Tibial nerve (tissue), 4 donors: ENCODE results near the gene MMP17. TPM values are rescaled to one million over a fixed set of nuclear protein-coding genes. Genes with fewer than 3 reads are reported as not detected.

Experiments
- DNase-seq, 2 donors: peaks; one replicate each; pipeline ENCODE4 v3.0.0-alpha.2; 2019; ENCODE audit warnings: low spot score in 2 of 2
- H3K27ac ChIP-seq, 4 donors: fragments of 200-600 bp; sonication (generic) in 3 of 4; one replicate each; pipeline ENCODE4 v1.5.1; 2017 to 2019; ENCODE audit warnings: mild to moderate bottlenecking in 1 of 4
- H3K27me3 ChIP-seq, 2 donors: fragments of 200-600 bp; sonication (generic) in 1 of 2; one replicate each; pipeline versions ENCODE4 v1.5.1 to v1.6.0; 2017 to 2019
- H3K36me3 ChIP-seq, 3 donors: fragments of 200-600 bp; sonication (generic); one replicate each; pipeline ENCODE4 v1.5.1; 2018 to 2019
- H3K4me1 ChIP-seq, 4 donors: fragments of 200-600 bp; sonication (generic) in 3 of 4; one replicate each; pipeline ENCODE4 v1.5.1; 2017 to 2019
- H3K4me3 ChIP-seq, 4 donors: fragments of 200-600 bp; sonication (generic) in 3 of 4; one replicate each; pipeline ENCODE4 v1.5.1; 2017 to 2019; ENCODE audit warnings: mild to moderate bottlenecking in 1 of 4, moderate library complexity in 1 of 4
- H3K9me3 ChIP-seq, 4 donors: fragments of 200-600 bp; sonication (generic) in 3 of 4; one replicate each; pipeline ENCODE4 v1.5.1; 2017 to 2019
- EP300 ChIP-seq, 2 donors: sonication (generic); formaldehyde crosslinking; IDR thresholded peaks; one replicate each; pipeline ENCODE4 v1.6.1; 2017; ENCODE audit warnings: antibody characterized with exemption in 2 of 2, mild to moderate bottlenecking in 1 of 2
- POLR2A ChIP-seq, 2 donors: fragments of 450-650 bp; IDR thresholded peaks; one replicate each; pipeline ENCODE4 v1.6.1; 2017; ENCODE audit warnings: antibody characterized with exemption in 2 of 2, mild to moderate bottlenecking in 2 of 2, moderate library complexity in 2 of 2
- WGBS, 2 donors: methylation state at CpG; one replicate each; pipeline ENCODE4 v1.1.5; 2018; 5-methylcytosine and 5-hydroxymethylcytosine counted together
- total RNA-seq, 4 donors: library from RNA; depleted of rRNA; stranded (reverse); fragments of >200 nt; gene quantifications; one replicate each; pipeline ENCODE4 v1.1.0, GENCODE V29; 2016
- TF ChIP-seq, protein P1 (sequence below), 5 experiments: fragments of 200-600 bp in 3 of 5; fragments of 450-650 bp in 2 of 5; sonication (generic) in 3 of 5; IDR thresholded peaks; one replicate each; pipeline ENCODE4 v1.5.1; 2016 to 2019; ENCODE audit warnings: antibody characterized with exemption in 5 of 5, mild to moderate bottlenecking in 3 of 5, moderate library complexity in 2 of 5

The MMP17 gene
- total RNA-seq, 4 donors from 2014 or later = 10.9 to 65.3 (median 32.6) TPM

DNA sequence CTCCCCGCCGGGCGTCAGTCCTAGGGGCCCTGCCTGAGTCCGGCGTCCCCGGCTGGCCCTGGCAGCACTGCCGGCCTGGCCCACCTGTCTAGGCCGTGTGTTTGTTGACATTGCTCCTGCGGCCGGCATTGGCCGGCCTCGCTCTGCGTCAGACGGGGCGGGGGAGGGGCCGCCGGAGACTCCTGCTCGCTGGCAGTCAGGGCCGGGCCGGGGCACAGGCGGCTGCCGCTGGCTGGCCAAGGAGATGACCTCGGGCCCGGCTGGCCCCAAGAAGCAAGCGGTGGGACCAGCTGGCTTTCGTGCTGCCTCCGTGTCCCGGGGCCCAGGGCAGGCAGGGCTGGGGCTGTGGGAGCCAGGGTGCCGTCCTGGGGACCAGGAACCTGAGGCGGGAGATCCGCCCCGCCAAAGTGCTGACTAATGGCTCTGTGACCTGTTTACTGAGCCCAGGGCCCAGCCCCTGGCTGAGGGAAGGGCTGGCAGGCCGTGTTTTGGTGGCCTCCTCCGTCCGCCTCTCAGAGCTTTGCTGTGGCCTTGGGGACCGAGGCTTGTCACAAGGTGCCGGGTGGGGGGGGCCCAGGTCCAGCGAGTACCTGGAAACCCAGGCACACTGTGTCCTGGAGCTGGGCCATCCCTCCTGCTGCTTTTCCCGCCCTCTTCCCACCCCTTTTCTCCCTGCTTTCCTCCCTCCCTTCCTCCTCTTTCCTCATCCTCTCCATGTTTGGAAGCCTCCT is 68.1 kb downstream of the MMP17 start:
- Histone ChIP-seq H3K27ac (peak overlapping the region; percentile 93 to 98 (median 98)), H3K4me3 (peak overlapping the region; percentile 54 to 90 (median 68)), H3K9me3 (no peaks in the 10 kb centered on the region), H3K27me3 (no peaks in the 10 kb centered on the region), H3K4me1 (peaks cover 0 to 50% (median 13%) of the 10 kb centered on the region in 4 donors), H3K36me3 (peaks cover 0 to 31% (median 0%) of the 10 kb centered on the region in 3 donors)
- WGBS, 2 donors = 6 to 9% methylated on average over 10 to 15 of the region's 39 CpGs
- peak; percentile 96 to 97 for TF ChIP-seq POLR2A (IDR thresholded peaks at IDR 0.05)
- TF ChIP-seq, protein P1, sequence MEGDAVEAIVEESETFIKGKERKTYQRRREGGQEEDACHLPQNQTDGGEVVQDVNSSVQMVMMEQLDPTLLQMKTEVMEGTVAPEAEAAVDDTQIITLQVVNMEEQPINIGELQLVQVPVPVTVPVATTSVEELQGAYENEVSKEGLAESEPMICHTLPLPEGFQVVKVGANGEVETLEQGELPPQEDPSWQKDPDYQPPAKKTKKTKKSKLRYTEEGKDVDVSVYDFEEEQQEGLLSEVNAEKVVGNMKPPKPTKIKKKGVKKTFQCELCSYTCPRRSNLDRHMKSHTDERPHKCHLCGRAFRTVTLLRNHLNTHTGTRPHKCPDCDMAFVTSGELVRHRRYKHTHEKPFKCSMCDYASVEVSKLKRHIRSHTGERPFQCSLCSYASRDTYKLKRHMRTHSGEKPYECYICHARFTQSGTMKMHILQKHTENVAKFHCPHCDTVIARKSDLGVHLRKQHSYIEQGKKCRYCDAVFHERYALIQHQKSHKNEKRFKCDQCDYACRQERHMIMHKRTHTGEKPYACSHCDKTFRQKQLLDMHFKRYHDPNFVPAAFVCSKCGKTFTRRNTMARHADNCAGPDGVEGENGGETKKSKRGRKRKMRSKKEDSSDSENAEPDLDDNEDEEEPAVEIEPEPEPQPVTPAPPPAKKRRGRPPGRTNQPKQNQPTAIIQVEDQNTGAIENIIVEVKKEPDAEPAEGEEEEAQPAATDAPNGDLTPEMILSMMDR (IDR thresholded peaks at IDR 0.05) = peak in 1 of 5 experiments; percentile 21
- peak; percentile 63 to 96 for TF ChIP-seq EP300 (IDR thresholded peaks at IDR 0.05)
- peak; percentile 90 to 91 for DNase-seq

DNA sequence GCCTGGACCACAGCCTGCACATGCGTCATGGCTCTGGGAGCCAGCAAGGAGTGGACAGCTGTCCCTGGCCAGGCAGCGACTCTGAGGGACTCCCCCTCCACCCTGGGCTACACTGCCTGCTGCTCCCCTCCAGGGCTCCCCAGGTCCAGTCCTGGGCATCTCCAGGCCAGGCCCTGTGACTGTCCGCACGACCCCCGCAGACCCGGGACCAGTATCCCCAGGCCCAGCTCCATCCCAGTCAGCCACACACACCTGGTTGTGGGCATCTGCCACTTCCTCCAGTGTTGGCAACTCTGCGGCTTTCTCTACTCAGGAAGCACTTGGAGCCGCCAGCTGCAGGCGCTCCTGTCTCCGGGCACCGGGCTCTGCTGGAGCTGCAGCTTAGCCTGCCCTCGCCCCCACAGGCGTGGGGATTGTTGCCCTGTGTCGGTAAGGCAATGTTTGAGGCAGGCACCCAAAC is 68.6 kb downstream of the MMP17 start:
- whole genome bisulfite sequencing, 2 donors = 69 to 77% methylated on average over 8 to 12 of the region's 14 CpGs
- peak overlapping the region in 3 of 4 donors; percentile 54 to 90 (median 69) for H3K4me3 ChIP-seq
- peak overlapping the region; percentile 93 to 98 (median 98) for H3K27ac ChIP-seq
- TF ChIP-seq, protein P1 (IDR thresholded peaks at IDR 0.05) = no peak
- TF ChIP-seq EP300 (IDR thresholded peaks at IDR 0.05) (no peak), POLR2A (IDR thresholded peaks at IDR 0.05) (no peak)
- H3K4me1 ChIP-seq = peaks cover 0 to 56% (median 16%) of the 10 kb centered on the region in 4 donors
- no peaks in the 10 kb centered on the region for H3K27me3 ChIP-seq
- peaks cover 0 to 31% (median 0%) of the 10 kb centered on the region in 3 donors for H3K36me3 ChIP-seq
- no peak for DNase-seq
- no peaks in the 10 kb centered on the region for H3K9me3 ChIP-seq

DNA sequence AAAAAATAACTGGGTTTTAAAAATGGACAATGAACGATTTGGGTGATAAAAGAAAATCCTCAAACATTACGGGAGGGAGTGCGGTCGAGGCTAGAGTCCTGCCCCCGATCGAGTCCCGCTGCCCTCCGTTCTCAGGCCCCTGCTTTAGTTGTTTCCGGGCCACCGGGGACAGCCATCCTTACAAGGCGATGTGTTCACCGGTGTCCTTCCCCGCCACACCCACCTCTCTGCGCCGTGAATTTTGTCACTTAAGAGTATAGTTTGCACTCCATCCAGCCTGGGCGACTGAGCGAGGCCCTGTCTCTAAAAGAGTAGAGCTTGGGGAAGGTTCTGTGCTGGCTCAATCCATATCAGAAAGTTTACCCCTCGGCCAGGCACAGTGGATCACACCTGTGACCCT is 69.1 kb downstream of the MMP17 start:
- peaks cover 0 to 60% (median 20%) of the 10 kb centered on the region in 4 donors for H3K4me1 ChIP-seq
- H3K27ac ChIP-seq = peak overlapping the region; percentile 93 to 98 (median 98)
- peaks cover 0 to 34% (median 0%) of the 10 kb centered on the region in 3 donors for H3K36me3 ChIP-seq
- no peak for TF ChIP-seq POLR2A (IDR thresholded peaks at IDR 0.05)
- TF ChIP-seq, protein P1 (IDR thresholded peaks at IDR 0.05) = no peak
- no peak for TF ChIP-seq EP300 (IDR thresholded peaks at IDR 0.05)
- no peaks in the 10 kb centered on the region for H3K9me3 ChIP-seq
- DNase-seq = no peak
- WGBS, 2 donors = 89 to 94% methylated on average over 18 of the region's 18 CpGs
- no peak overlapping the region for H3K4me3 ChIP-seq
- no peaks in the 10 kb centered on the region for H3K27me3 ChIP-seq

DNA sequence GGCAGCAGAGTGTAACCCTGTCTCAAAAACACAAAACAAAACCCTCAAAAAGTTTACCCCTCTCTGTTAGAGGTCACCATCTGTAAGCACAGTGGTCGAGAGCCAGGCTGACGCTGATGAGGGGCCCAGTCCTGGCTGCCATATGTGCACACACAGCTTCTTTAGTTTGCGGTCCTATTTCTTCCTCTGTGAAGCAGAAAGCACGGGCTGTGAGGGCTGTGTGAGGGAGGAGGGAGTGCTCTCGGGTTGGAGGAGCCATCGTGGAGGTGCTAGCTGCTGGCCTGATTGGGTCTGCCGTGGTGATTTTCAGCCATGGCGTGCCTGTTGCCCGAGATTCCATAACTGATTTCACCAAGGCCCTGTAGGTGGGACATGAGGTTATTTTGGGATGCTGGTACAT is 69.7 kb downstream of the MMP17 start:
- peaks cover 0 to 66% (median 23%) of the 10 kb centered on the region in 4 donors for H3K4me1 ChIP-seq
- H3K9me3 ChIP-seq = no peaks in the 10 kb centered on the region
- TF ChIP-seq POLR2A (IDR thresholded peaks at IDR 0.05) = no peak
- TF ChIP-seq EP300 (IDR thresholded peaks at IDR 0.05) = no peak
- TF ChIP-seq, protein P1 (IDR thresholded peaks at IDR 0.05) = no peak
- H3K4me3 ChIP-seq = no peak overlapping the region
- H3K36me3 ChIP-seq = peaks cover 0 to 34% (median 0%) of the 10 kb centered on the region in 3 donors
- WGBS, 2 donors = 71 to 75% methylated on average over 8 to 9 of the region's 9 CpGs
- no peaks in the 10 kb centered on the region for H3K27me3 ChIP-seq
- peak overlapping the region in 2 of 4 donors; percentile 97 to 98 for H3K27ac ChIP-seq
- no peak for DNase-seq

DNA sequence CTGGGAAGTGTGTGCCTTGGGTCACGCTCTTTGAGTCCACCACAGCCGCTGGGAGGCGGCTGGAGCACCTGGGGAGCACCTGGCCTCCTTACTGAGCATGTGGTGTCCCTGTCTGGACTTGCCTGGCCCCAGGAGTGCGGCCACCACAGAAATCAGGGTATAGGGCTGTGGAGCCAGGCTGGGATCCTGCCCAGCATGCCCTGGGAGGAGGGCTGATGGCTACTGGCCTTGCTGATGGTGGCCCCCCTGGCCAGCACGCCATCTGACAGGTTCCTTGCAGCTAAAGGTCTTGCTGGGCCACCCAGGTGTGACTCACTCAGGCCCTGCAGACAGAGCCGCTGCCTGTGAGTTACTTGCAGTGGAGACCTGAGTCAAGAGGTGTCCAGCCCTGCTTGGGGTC is 72.2 kb downstream of the MMP17 start:
- Histone ChIP-seq H3K27me3 (no peaks in the 10 kb centered on the region), H3K36me3 (peaks cover 0 to 34% (median 0%) of the 10 kb centered on the region in 3 donors), H3K4me3 (no peak overlapping the region), H3K4me1 (peaks cover 0 to 76% (median 22%) of the 10 kb centered on the region in 4 donors), H3K27ac (no peak overlapping the region), H3K9me3 (no peaks in the 10 kb centered on the region)
- no peak for DNase-seq
- TF ChIP-seq, protein P1 (IDR thresholded peaks at IDR 0.05) = no peak
- TF ChIP-seq POLR2A (IDR thresholded peaks at IDR 0.05) (no peak), EP300 (IDR thresholded peaks at IDR 0.05) (no peak)
- 92 to 95% methylated on average over 5 to 6 of the region's 6 CpGs for WGBS, 2 donors
